ENCODE results near the gene USP8.

Gene USP8

GRCh38 chr15:50542887-50543210 lies 118.6 kb downstream of the USP8 start:
- DNase-seq (ENCODE audit: low read depth, low spot score) = no peak

GRCh38 chr15:50543556-50543955 lies 119.4 kb downstream of the USP8 start:
- no peak for DNase-seq (ENCODE audit: low read depth, low spot score)

DNA sequence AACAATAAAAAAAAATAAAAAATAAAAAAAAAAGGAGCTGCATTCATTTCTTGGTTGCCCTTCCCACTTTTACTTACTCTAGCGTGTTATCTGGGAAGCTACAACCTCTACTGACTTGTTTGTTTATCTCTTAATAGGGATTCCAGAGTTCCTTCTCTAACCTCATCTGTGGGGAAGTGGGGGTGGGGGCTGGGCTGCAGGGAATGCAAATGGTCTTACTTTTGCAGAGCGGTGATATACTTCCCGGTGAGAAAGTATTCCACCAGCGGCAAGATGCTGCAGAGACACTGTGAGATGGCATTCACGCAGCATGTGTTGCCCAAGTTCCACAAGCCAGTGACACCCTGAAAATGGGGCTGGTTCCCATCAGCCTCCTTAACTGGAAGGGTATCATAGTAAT lies 120.2 kb downstream of the USP8 start:
- no peak for DNase-seq (ENCODE audit: low read depth, low spot score)

- no peak for DNase-seq (ENCODE audit: low read depth, low spot score)
Observed at GRCh38 chr15:50546566-50546965, 122.4 kb downstream of the USP8 start, which contains the start of gene USP50. Gene USP50, minus strand, starts transcription at chr15:50546666. Its CDS starts 141 bp downstream, at chr15:50546525.

- no peak for DNase-seq (ENCODE audit: low read depth, low spot score)
Observed at GRCh38 chr15:50549326-50549725, 125.1 kb downstream of the USP8 start.

DNA sequence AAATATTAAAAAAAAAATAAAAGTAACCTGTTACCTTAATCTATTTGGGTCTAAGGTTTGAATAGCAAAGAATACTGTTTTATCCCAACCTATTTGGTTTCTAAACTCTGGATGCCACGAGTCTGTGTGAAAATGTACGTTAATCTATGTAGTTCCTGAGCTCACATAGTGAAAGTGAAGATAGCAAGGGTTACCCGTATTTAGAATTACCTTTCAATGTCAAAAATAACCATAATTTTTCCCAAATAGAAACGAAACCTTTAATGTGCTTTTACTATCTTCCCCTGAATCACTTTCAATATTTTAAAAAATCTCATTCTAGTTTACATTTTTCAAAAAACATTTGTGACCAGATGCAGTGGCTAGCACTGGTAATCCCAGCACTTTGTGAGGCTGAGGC lies 128.0 kb downstream of the USP8 start:
- DNase-seq (ENCODE audit: low read depth, low spot score) = no peak

DNA sequence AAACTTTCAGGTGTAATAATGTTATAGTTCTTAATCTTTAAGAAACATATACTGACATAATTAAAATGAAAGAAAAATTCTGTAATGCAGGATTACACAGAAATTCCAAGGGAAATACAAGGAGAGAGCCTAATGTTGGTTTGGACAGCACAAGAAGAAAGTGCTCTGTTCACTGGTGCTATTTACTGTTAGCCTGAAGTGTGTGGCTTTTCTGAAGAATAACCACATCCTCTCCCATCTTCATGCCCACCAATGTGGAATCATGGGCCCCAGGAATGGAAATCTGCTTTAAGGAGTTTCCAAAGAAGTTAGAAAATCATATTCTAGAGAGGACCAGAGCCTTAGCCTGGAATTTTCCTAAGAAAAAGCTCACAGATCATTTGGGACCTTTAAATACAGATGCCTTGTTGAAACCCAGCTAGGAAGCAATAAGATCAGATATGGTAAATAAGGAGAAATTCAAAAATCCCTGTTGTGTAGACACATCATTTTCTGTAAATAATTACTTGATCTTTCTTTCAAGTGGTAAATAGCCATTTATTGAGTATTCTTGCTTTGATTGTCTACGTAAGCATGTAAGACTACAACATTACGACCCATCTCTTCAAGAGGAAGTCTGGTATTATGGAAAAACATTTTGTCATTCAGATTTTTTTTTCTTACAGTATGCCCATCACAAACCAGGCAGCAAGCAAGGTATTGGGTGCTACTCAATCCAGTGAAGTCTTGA lies 132.6 kb downstream of the USP8 start:
- DNase-seq (ENCODE audit: low read depth, low spot score) = no peak

DNA sequence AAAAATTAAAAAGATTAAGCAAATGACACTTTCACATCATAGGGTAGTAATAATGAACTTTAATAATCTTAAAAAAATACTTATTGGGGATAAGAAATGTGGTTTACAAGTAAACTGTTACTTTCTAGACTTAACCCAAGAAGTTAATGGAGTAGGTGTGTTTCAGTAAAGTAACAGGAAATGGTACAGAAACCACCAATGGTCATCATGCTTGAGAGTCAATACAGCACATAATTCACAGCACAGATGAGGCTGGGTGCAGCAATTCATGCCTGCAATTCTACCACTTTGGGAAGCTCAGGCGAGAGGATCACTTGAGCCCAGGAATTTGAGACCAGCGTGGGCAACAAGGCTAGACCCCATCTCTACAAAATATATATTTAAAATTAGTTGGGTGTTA lies 133.8 kb downstream of the USP8 start:
- no peak for DNase-seq (ENCODE audit: low read depth, low spot score)

- DNase-seq (ENCODE audit: low read depth, low spot score) = no peak
Observed at GRCh38 chr15:50562735-50563640, 138.8 kb downstream of the USP8 start.

DNA sequence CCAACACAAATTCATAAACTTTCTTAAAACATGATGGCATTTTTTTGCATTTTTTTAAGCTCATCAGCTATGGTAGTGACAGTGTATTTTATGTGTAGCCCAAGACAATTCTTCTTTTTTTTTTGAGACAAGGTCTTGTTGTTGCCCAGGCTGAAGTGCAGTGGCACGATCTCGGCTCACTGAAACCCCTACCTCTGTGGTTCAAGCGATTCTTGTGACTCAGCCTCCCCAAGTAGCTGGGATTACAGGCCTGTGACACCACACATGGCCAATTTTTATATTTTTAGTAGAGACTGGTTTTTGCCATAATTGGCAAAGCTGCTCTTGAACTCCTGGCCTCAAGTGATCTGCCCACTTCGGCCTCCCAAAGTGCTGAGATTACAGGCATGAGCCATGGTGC lies 139.6 kb downstream of the USP8 start:
- DNase-seq (ENCODE audit: low read depth, low spot score) = no peak

Measured in activated naive CD8-positive, alpha-beta T cell treated with anti-CD3 and anti-CD28 coated beads, Interleukin-2, amount 50 U/mL, for 16 hours (primary cell).